MCF 10A (cell line): ENCODE results near the gene GNPTG. TPM values are rescaled to one million over a fixed set of nuclear protein-coding genes. Genes with fewer than 3 reads are reported as not detected.

Experiments used
- BruUV-seq: library from RNA; stranded (reverse); fragments of 400-500 nt; replicated peaks from 2 replicates; lab custom pipeline; 2021; lab: Mats Ljungman, UMichigan
- CTCF ChIA-PET: fragments of 300-600 bp; sonication (Branson Sonifier 250); formaldehyde crosslinking; extraction: SDS; loops from one replicate; lab custom pipeline; 2021; ENCODE audit warnings: antibody characterized with exemption, inconsistent platforms; lab: Yijun Ruan, JAX
- POLR2A ChIA-PET: fragments of 300-600, 350-650 bp; sonication (Branson Sonifier 250); formaldehyde crosslinking; extraction: SDS; loops from one replicate; lab custom pipeline; 2020; ENCODE audit warnings: antibody characterized with exemption, inconsistent platforms; lab: Yijun Ruan, JAX
- DNase-seq: peaks from one replicate; pipeline ENCODE4 v3.0.0-alpha.2; 2018; ENCODE audit not compliant: unreplicated experiment
- H3K27ac Mint-ChIP-seq: one replicate; pipeline ENCODE4 v1.8.0; 2022; ENCODE audit warnings: mild to moderate bottlenecking, low read depth, mixed read lengths; ENCODE audit not compliant: unreplicated experiment
- H3K27me3 Mint-ChIP-seq: one replicate; pipeline ENCODE4 v1.8.0; 2022; ENCODE audit warnings: mixed read lengths; ENCODE audit not compliant: insufficient read depth, unreplicated experiment
- H3K36me3 Mint-ChIP-seq: one replicate; pipeline ENCODE4 v1.8.0; 2022; ENCODE audit warnings: mild to moderate bottlenecking, moderate library complexity, mixed read lengths; ENCODE audit not compliant: insufficient read depth, unreplicated experiment
- H3K4me1 Mint-ChIP-seq: one replicate; pipeline ENCODE4 v1.8.0; 2022; ENCODE audit warnings: mixed read lengths; ENCODE audit not compliant: insufficient read depth, unreplicated experiment
- H3K4me3 Mint-ChIP-seq: one replicate; pipeline ENCODE4 v1.8.0; 2022; ENCODE audit warnings: mild to moderate bottlenecking, moderate library complexity, mixed read lengths; ENCODE audit not compliant: unreplicated experiment
- H3K9me3 Mint-ChIP-seq: one replicate; pipeline ENCODE4 v1.8.0; 2022; ENCODE audit warnings: mixed read lengths; ENCODE audit not compliant: unreplicated experiment
- CTCF ChIP-seq: fragments of 200-600 bp; IDR thresholded peaks from one replicate; pipeline ENCODE4 v1.8.0; 2022; ENCODE audit warnings: antibody characterized with exemption, mild to moderate bottlenecking; ENCODE audit not compliant: unreplicated experiment
- intact Hi-C: fragments of 100-400 bp; cut with micrococcal nuclease; formaldehyde crosslinking; loops from 2 replicates; pipeline ENCODE4 v1.14.1; 2022
- total RNA-seq: library from RNA; stranded (reverse); gene quantifications from 2 replicates; pipeline ENCODE4 v1.2.3, GENCODE V29; 2022

Gene GNPTG
- total RNA-seq, 1 experiment from 2014 or later, result 37.6 TPM

DNA sequence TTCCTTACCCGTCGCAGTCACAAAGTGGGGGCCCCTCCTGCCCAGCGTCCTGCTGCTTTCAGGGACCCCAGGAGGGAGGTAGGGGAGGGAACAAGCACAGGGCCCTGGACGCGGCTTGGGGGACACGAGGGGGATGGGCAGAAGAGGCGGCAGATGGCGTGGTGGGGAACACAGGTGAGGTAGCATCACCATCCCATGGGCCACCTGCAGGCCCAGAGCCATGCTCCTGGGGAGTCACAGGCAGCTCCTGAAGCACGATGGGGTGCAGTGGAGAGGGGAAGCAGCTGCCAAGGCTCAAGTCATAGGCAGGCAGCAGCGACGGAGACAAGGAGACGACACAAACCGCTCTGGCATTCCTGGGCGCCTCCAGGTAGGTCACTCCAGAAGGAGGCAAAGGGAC is 52.0 kb downstream of the GNPTG start:
- CTCF ChIA-PET, result interaction anchor here (0.6 kb wide), 1 partner anchor 1071 kb away, joined by 3 read pairs; the partner anchor contains the start of gene TBC1D24
- POLR2A ChIA-PET, result interaction anchor here (0.7 kb wide), 1 partner anchor 45 kb away, joined by 5 read pairs; no protein-coding TSS in a partner anchor
- Mint-ChIP-seq H3K36me3 (peaks cover 19% of the 10 kb centered on the region), H3K9me3 (no peaks in the 10 kb centered on the region), H3K4me3 (no peak overlapping the region), H3K4me1 (peaks cover 8% of the 10 kb centered on the region), H3K27me3 (no peaks in the 10 kb centered on the region), H3K27ac (no peak overlapping the region)
- no peak for TF ChIP-seq CTCF
- intact Hi-C loops, result no loop called here
- no peak for DNase-seq
- BruUV-seq, result no TSS peak

GRCh38 chr16:1407753-1408152 is 56.0 kb downstream of the GNPTG start:
- peak overlapping the region; percentile 78 for H3K4me3 Mint-ChIP-seq
- peaks cover 25% of the 10 kb centered on the region for H3K36me3 Mint-ChIP-seq
- POLR2A ChIA-PET, result interaction anchor here (0.7 to 1.4 kb wide), 3 partner anchors 10 to 864 kb away, joined by 4 to 12 read pairs (median 4); partner anchors contain the start of gene UQCC4
- no TSS peak for BruUV-seq
- peaks cover 8% of the 10 kb centered on the region for H3K4me1 Mint-ChIP-seq
- H3K27me3 Mint-ChIP-seq, result no peaks in the 10 kb centered on the region
- intact Hi-C loops, result no loop called here
- H3K27ac Mint-ChIP-seq, result no peak overlapping the region
- CTCF ChIA-PET, result interaction anchor here (0.6 kb wide), 2 partner anchors 94 to 595 kb away, joined by 3 read pairs; no protein-coding TSS in a partner anchor
- TF ChIP-seq CTCF, result no peak
- no peak for DNase-seq
- H3K9me3 Mint-ChIP-seq, result no peaks in the 10 kb centered on the region

GRCh38 chr16:1408171-1408837 is 56.6 kb downstream of the GNPTG start:
- Mint-ChIP-seq H3K36me3 (peaks cover 21% of the 10 kb centered on the region), H3K4me3 (peak overlapping the region; percentile 78), H3K27me3 (no peaks in the 10 kb centered on the region), H3K27ac (no peak overlapping the region), H3K9me3 (no peaks in the 10 kb centered on the region), H3K4me1 (peaks cover 8% of the 10 kb centered on the region)
- intact Hi-C loops, result no loop called here
- no peak for TF ChIP-seq CTCF
- ChIA-PET CTCF (interaction anchor here (0.6 kb wide), 1 partner anchor 95 kb away, joined by 3 read pairs; no protein-coding TSS in a partner anchor), POLR2A (interaction anchor here (0.7 to 1.4 kb wide), 3 partner anchors 10 to 864 kb away, joined by 4 to 12 read pairs (median 4); partner anchors contain the start of gene UQCC4)
- no TSS peak for BruUV-seq
- peak; percentile 87 for DNase-seq

DNA sequence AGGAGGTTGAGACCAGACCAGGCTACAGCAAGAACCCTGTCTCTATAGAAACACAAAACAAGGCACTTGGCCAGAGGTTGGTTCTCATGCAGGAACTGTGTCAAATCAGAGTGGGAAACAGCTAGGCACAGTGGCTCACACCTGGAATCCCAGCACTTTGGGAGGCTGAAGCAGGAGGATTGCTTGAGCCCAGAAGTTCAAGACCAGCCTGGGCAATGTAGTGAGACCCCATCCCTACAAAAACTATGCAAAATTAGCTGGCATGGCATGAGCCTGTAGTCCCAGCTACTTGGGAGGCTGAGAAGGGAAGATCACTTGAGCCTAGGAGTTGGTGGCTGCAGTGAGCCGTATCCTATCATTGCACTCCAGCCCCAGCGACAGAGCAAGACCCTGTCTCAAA is 61.1 kb downstream of the GNPTG start:
- Mint-ChIP-seq H3K27me3 (no peaks in the 10 kb centered on the region), H3K9me3 (no peaks in the 10 kb centered on the region), H3K4me1 (peaks cover 7% of the 10 kb centered on the region), H3K4me3 (no peak overlapping the region), H3K27ac (no peak overlapping the region), H3K36me3 (peaks cover 16% of the 10 kb centered on the region)
- TF ChIP-seq CTCF, result no peak
- BruUV-seq, result no TSS peak
- ChIA-PET POLR2A (interaction anchor here (0.8 to 1.8 kb wide), 2 partner anchors 8 to 49 kb away, joined by 4 to 7 read pairs; partner anchors contain the start of gene UQCC4), CTCF (interaction anchor here (0.6 to 1.1 kb wide), 3 partner anchors 10 to 278 kb away, joined by 3 read pairs; no protein-coding TSS in a partner anchor)
- DNase-seq, result no peak
- intact Hi-C loops, result no loop called here
